Inflammatory macrophage (primary cell): ENCODE results near the gene NF2.

Experiments used
- DNase-seq, 2 donors: peaks; one replicate each; pipeline ENCODE4 v3.0.0-alpha.2; 2020 to 2022

Gene NF2

GRCh38 chr22:29670626-29671025 lies 67.2 kb downstream of the NF2 start:
- no peak for DNase-seq

GRCh38 chr22:29673361-29674066 lies 70.1 kb downstream of the NF2 start:
- no peak for DNase-seq

GRCh38 chr22:29674121-29674520 lies 70.7 kb downstream of the NF2 start:
- DNase-seq: no peak

- DNase-seq: no peak
Observed at GRCh38 chr22:29679316-29679715, 75.9 kb downstream of the NF2 start.

- no peak for DNase-seq
Observed at GRCh38 chr22:29683536-29683935, 80.1 kb downstream of the NF2 start.

GRCh38 chr22:29684244-29684643 lies 80.8 kb downstream of the NF2 start:
- no peak for DNase-seq

GRCh38 chr22:29689206-29689879 lies 85.9 kb downstream of the NF2 start:
- DNase-seq: no peak

- DNase-seq: peak; percentile 32 to 42
Observed at GRCh38 chr22:29689880-29690213, 86.4 kb downstream of the NF2 start.

- DNase-seq: no peak
Observed at GRCh38 chr22:29690476-29690875, 87.0 kb downstream of the NF2 start.

GRCh38 chr22:29691636-29692326 lies 88.3 kb downstream of the NF2 start:
- DNase-seq: no peak

- DNase-seq: no peak
Observed at GRCh38 chr22:29692327-29692640, 88.9 kb downstream of the NF2 start.

- DNase-seq: no peak
Observed at GRCh38 chr22:29693161-29693560, 89.7 kb downstream of the NF2 start.

- DNase-seq: no peak
Observed at GRCh38 chr22:29693671-29694070, 90.2 kb downstream of the NF2 start.

GRCh38 chr22:29695129-29695926 lies 91.9 kb downstream of the NF2 start:
- DNase-seq: no peak

- no peak for DNase-seq
Observed at GRCh38 chr22:29697853-29698598, 94.6 kb downstream of the NF2 start.

GRCh38 chr22:29700206-29700899 lies 96.9 kb downstream of the NF2 start:
- no peak for DNase-seq

- no peak for DNase-seq
Observed at GRCh38 chr22:29700900-29701154, 97.4 kb downstream of the NF2 start.

- no peak for DNase-seq
Observed at GRCh38 chr22:29701155-29701999, 97.9 kb downstream of the NF2 start.

- DNase-seq: no peak
Observed at GRCh38 chr22:29702000-29702930, 98.8 kb downstream of the NF2 start.

GRCh38 chr22:29702931-29703501 lies 99.6 kb downstream of the NF2 start:
- DNase-seq: peak in 1 of 2 donors; percentile 1
